ENCODE results near the gene SLC4A1.

Gene SLC4A1

DNA sequence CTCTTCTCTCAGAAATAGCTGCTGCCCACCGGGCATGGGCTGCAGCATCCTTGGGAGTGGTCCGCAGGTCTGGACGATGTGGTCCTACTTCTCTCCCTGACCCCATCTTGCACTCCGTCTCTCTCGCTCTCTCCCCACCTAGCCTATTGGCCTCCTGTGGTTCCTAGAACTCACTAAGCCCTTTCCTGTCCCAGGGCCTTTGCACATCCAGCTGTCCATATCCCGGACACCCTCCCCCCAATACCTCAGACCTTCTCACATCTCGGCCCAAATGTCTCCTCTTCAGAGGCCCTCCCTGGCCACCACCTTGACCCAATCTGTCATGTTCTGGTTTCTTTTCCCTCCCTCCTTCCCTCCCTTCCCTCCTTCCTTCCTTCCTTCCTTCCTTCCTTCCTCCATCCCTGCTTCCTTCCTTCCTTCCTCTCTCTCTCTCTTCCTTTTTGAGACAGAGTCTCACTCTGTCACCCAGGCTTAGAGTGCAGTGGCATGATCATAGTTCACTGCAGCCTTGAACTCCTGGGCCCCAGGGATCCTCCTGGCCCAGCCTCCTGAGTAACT lies 4.5 kb downstream of the SLC4A1 start:
- Histone ChIP-seq H3K9ac (ENCODE audit: low read length) (no peak overlapping the region), H3K4me1 (ENCODE audit: control insufficient read depth, insufficient read depth, low read length) (no peaks in the 10 kb centered on the region), H3K27me3 (ENCODE audit: control insufficient read depth, insufficient read depth, low read length) (peaks cover 12% of the 10 kb centered on the region)

DNA sequence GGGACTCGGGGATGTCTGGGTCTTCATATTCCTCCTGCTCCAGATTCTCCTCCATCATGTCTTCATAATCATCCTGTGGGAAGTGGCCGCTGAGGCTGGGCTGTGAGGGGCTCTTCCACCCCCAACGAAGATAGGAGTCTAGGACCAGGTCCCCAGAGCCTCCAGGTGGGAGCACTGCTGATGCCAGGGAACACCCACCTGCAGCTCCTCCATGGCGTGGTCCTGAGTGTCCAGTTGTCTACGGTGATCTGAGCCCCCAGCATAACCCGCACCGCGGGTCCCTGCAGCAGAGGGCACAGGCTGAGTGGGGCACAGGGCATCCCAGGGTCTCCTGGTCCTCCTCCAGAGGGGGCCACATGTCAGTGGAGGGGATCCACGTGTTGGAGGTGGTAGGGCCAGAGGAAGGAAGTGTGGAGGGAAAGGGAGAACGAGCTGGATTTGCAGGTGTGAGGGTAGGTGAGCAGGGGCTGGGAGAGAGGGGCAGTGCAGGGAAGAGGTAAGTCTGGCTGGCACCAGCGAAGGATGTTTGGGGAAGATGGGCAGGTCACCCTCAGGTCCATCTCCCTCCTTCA lies 5.2 kb downstream of the SLC4A1 start:
- Histone ChIP-seq H3K36me3 (ENCODE audit: control insufficient read depth, insufficient read depth, low read length) (no peaks in the 10 kb centered on the region), H3K9me3 (ENCODE audit: control insufficient read depth, low read length) (no peaks in the 10 kb centered on the region), H3K4me3 (ENCODE audit: low read length) (no peak overlapping the region), H3K9ac (ENCODE audit: low read length) (no peak overlapping the region), H3K4me1 (ENCODE audit: control insufficient read depth, insufficient read depth, low read length) (no peaks in the 10 kb centered on the region), H3K27me3 (ENCODE audit: control insufficient read depth, insufficient read depth, low read length) (peaks cover 12% of the 10 kb centered on the region)

More for the DNA sequence above, 4.5 kb downstream of the SLC4A1 start:
- Histone ChIP-seq H3K36me3 (ENCODE audit: control insufficient read depth, insufficient read depth, low read length) (no peaks in the 10 kb centered on the region), H3K4me3 (ENCODE audit: low read length) (no peak overlapping the region), H3K9me3 (ENCODE audit: control insufficient read depth, low read length) (no peaks in the 10 kb centered on the region)

GRCh38 chr17:44260296-44260695 lies 7.6 kb downstream of the SLC4A1 start:
- Histone ChIP-seq H3K4me3 (ENCODE audit: low read length) (no peak overlapping the region), H3K4me1 (ENCODE audit: control insufficient read depth, insufficient read depth, low read length) (no peaks in the 10 kb centered on the region), H3K9ac (ENCODE audit: low read length) (no peak overlapping the region), H3K36me3 (ENCODE audit: control insufficient read depth, insufficient read depth, low read length) (no peaks in the 10 kb centered on the region), H3K9me3 (ENCODE audit: control insufficient read depth, low read length) (no peaks in the 10 kb centered on the region), H3K27me3 (ENCODE audit: control insufficient read depth, insufficient read depth, low read length) (peaks cover 9% of the 10 kb centered on the region)

DNA sequence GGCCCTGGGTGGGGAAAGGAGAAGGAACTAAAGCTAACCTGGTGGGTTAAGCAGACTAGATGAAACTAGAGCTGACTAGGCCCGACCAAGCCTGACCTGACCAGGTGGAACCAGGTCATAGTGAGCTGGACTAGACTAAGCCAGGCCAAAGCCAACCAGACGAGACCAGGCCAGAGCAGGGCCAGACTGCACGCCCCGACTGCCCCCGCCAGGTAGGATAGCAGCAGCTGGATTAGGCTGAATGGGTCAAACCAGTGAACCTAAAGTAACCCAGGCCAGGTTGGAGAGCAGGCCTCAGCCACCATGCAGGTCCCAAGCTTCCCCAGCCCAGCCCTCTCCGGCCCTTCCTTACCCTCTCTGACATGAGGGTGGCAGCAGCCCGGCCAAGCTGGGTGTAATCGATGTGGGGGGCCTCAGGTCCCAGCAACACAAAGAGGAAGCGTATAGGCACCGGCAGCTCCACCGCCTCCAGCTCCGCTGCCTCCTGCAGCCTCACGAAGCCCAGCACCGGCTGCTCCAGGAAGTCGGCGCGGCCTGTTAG lies 9.1 kb downstream of the SLC4A1 start:
- H3K9me3 ChIP-seq (ENCODE audit: control insufficient read depth, low read length), result no peaks in the 10 kb centered on the region
- H3K36me3 ChIP-seq (ENCODE audit: control insufficient read depth, insufficient read depth, low read length), result no peaks in the 10 kb centered on the region
- H3K9ac ChIP-seq (ENCODE audit: low read length), result no peak overlapping the region

GRCh38 chr17:44257815-44258760 lies 9.8 kb downstream of the SLC4A1 start:
- no peaks in the 10 kb centered on the region for H3K9me3 ChIP-seq (ENCODE audit: control insufficient read depth, low read length)
- no peaks in the 10 kb centered on the region for H3K36me3 ChIP-seq (ENCODE audit: control insufficient read depth, insufficient read depth, low read length)
- H3K4me3 ChIP-seq (ENCODE audit: low read length), result no peak overlapping the region
- H3K9ac ChIP-seq (ENCODE audit: low read length), result no peak overlapping the region
- peaks cover 14% of the 10 kb centered on the region for H3K27me3 ChIP-seq (ENCODE audit: control insufficient read depth, insufficient read depth, low read length)
- no peaks in the 10 kb centered on the region for H3K4me1 ChIP-seq (ENCODE audit: control insufficient read depth, insufficient read depth, low read length)

More for the DNA sequence above, 9.1 kb downstream of the SLC4A1 start:
- no peak overlapping the region for H3K4me3 ChIP-seq (ENCODE audit: low read length)
- H3K27me3 ChIP-seq (ENCODE audit: control insufficient read depth, insufficient read depth, low read length), result peaks cover 15% of the 10 kb centered on the region
- no peaks in the 10 kb centered on the region for H3K4me1 ChIP-seq (ENCODE audit: control insufficient read depth, insufficient read depth, low read length)

DNA sequence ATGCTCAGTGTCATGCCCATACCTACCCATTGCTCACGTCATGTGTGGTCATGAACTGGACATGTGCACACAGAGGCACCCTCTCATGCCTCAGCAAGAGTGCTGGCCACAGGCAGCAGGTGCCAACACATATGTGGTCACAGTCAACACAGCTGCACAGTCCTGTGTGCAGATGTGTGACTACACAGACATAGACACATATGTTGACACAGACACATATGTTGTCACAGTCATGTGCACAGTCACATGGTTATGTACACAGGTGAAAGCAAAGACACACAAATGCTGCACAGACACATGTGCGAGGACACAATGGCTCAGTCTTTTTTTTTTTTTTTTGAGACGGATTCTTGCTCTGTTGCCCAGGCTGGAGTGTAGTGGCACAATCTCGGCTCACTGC lies 11.3 kb downstream of the SLC4A1 start:
- H3K36me3 ChIP-seq (ENCODE audit: control insufficient read depth, insufficient read depth, low read length), result no peaks in the 10 kb centered on the region
- peaks cover 6% of the 10 kb centered on the region for H3K27me3 ChIP-seq (ENCODE audit: control insufficient read depth, insufficient read depth, low read length)
- H3K4me1 ChIP-seq (ENCODE audit: control insufficient read depth, insufficient read depth, low read length), result no peaks in the 10 kb centered on the region
- H3K4me3 ChIP-seq (ENCODE audit: low read length), result no peak overlapping the region
- no peaks in the 10 kb centered on the region for H3K9me3 ChIP-seq (ENCODE audit: control insufficient read depth, low read length)
- H3K9ac ChIP-seq (ENCODE audit: low read length), result no peak overlapping the region

DNA sequence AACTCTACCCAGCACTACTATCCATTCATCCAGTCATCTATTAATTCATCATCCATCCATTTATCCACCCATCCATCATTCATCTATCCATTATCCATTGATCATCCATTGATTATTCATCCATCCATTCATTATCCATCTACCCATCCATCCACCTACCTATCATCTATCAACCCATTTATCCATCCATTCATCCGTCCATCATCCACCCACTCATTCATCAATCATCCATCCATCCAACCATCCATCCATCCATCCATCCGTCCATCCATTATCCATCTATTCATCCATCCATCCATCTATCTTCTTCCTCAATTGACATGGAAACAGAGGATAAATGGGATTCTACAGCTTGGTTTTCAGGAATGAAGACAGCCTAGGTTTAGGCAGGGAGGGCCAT lies 12.0 kb downstream of the SLC4A1 start:
- no peak overlapping the region for H3K9ac ChIP-seq (ENCODE audit: low read length)
- peaks cover 6% of the 10 kb centered on the region for H3K27me3 ChIP-seq (ENCODE audit: control insufficient read depth, insufficient read depth, low read length)
- H3K36me3 ChIP-seq (ENCODE audit: control insufficient read depth, insufficient read depth, low read length), result no peaks in the 10 kb centered on the region
- H3K4me3 ChIP-seq (ENCODE audit: low read length), result no peak overlapping the region
- no peaks in the 10 kb centered on the region for H3K9me3 ChIP-seq (ENCODE audit: control insufficient read depth, low read length)
- H3K4me1 ChIP-seq (ENCODE audit: control insufficient read depth, insufficient read depth, low read length), result no peaks in the 10 kb centered on the region

DNA sequence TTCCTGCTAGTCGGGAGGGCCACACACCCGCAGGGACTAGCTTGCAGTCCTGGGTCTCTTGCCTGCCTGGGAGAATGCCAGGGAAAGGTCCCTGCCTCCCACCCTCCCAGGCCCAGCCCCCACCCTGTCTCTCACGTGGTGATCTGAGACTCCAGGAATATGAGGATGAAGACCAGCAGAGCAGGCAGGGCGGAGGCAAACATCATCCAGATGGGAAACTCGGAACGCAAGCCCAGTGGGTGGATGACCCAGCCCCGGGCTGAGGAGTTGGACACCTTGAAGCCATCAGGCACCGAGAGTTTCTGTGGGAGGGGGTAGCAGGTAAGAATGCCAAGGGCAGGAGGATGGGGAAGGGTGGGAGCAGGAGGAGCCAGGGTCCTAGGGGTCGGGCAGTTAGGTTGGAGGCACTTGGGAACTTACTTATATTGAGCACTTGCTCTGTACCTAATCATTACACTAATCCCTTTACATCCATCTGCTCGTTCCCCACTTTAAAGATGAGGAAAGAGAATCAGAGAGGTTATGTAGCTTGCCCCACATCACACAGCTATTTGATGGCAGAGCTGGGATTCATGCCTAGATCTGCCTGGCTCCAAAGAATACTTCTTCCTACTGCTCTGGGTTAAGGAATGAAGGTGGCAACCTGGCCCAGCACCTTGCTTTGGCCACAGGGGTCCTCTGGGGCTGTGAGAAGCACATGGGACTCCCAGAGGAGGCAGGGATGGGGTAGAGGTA lies 13.4 kb downstream of the SLC4A1 start:
- no peaks in the 10 kb centered on the region for H3K4me1 ChIP-seq (ENCODE audit: control insufficient read depth, insufficient read depth, low read length)
- H3K9me3 ChIP-seq (ENCODE audit: control insufficient read depth, low read length), result no peaks in the 10 kb centered on the region
- H3K4me3 ChIP-seq (ENCODE audit: low read length), result no peak overlapping the region
- H3K9ac ChIP-seq (ENCODE audit: low read length), result no peak overlapping the region
- H3K27me3 ChIP-seq (ENCODE audit: control insufficient read depth, insufficient read depth, low read length), result peaks cover 6% of the 10 kb centered on the region
- no peaks in the 10 kb centered on the region for H3K36me3 ChIP-seq (ENCODE audit: control insufficient read depth, insufficient read depth, low read length)

GRCh38 chr17:44253006-44253405 lies 14.9 kb downstream of the SLC4A1 start:
- Histone ChIP-seq H3K36me3 (ENCODE audit: control insufficient read depth, insufficient read depth, low read length) (no peaks in the 10 kb centered on the region), H3K4me1 (ENCODE audit: control insufficient read depth, insufficient read depth, low read length) (peaks cover 3% of the 10 kb centered on the region), H3K4me3 (ENCODE audit: low read length) (no peak overlapping the region), H3K9ac (ENCODE audit: low read length) (no peak overlapping the region), H3K27me3 (ENCODE audit: control insufficient read depth, insufficient read depth, low read length) (peaks cover 6% of the 10 kb centered on the region), H3K9me3 (ENCODE audit: control insufficient read depth, low read length) (no peaks in the 10 kb centered on the region)

DNA sequence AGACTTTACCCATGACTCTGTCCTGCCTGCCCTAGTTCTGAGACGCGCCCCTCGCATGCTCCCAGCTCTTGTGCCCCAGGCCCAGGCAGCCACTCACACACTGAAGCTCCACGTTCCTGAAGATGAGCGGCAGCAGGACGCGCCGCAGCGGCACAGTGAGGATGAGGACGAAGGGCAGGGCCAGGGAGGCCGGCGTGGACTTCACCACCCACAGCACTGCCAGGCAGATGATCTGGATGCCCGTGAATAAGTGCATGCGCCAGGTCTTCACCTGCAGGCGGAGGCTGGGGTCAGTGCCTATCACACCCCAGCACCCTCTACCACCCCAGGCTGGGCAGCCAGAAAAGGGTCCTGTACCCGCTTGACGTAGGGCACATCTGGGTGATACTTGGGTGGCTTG lies 16.9 kb downstream of the SLC4A1 start:
- H3K36me3 ChIP-seq (ENCODE audit: control insufficient read depth, insufficient read depth, low read length), result no peaks in the 10 kb centered on the region
- peaks cover 6% of the 10 kb centered on the region for H3K27me3 ChIP-seq (ENCODE audit: control insufficient read depth, insufficient read depth, low read length)
- H3K9ac ChIP-seq (ENCODE audit: low read length), result no peak overlapping the region
- no peaks in the 10 kb centered on the region for H3K9me3 ChIP-seq (ENCODE audit: control insufficient read depth, low read length)
- H3K4me1 ChIP-seq (ENCODE audit: control insufficient read depth, insufficient read depth, low read length), result peaks cover 22% of the 10 kb centered on the region
- H3K4me3 ChIP-seq (ENCODE audit: low read length), result no peak overlapping the region

- Histone ChIP-seq H3K27me3 (ENCODE audit: control insufficient read depth, insufficient read depth, low read length) (peaks cover 4% of the 10 kb centered on the region), H3K4me1 (ENCODE audit: control insufficient read depth, insufficient read depth, low read length) (peaks cover 31% of the 10 kb centered on the region), H3K4me3 (ENCODE audit: low read length) (no peak overlapping the region), H3K36me3 (ENCODE audit: control insufficient read depth, insufficient read depth, low read length) (no peaks in the 10 kb centered on the region), H3K9me3 (ENCODE audit: control insufficient read depth, low read length) (no peaks in the 10 kb centered on the region), H3K9ac (ENCODE audit: low read length) (no peak overlapping the region)
These were observed 18.3 kb downstream of the SLC4A1 start for GRCh38 chr17:44249501-44250246.
